GM21723 (cell line): ENCODE results near the gene SEMA3A.

ENCODE experiments used
- ATAC-seq: cut with Tn5 transposase; IDR thresholded peaks from one replicate; pipeline ENCODE4 v1.9.1; 2021; ENCODE audit warnings: mild to moderate bottlenecking, moderate library complexity; ENCODE audit not compliant: unreplicated experiment

SEMA3A gene

DNA sequence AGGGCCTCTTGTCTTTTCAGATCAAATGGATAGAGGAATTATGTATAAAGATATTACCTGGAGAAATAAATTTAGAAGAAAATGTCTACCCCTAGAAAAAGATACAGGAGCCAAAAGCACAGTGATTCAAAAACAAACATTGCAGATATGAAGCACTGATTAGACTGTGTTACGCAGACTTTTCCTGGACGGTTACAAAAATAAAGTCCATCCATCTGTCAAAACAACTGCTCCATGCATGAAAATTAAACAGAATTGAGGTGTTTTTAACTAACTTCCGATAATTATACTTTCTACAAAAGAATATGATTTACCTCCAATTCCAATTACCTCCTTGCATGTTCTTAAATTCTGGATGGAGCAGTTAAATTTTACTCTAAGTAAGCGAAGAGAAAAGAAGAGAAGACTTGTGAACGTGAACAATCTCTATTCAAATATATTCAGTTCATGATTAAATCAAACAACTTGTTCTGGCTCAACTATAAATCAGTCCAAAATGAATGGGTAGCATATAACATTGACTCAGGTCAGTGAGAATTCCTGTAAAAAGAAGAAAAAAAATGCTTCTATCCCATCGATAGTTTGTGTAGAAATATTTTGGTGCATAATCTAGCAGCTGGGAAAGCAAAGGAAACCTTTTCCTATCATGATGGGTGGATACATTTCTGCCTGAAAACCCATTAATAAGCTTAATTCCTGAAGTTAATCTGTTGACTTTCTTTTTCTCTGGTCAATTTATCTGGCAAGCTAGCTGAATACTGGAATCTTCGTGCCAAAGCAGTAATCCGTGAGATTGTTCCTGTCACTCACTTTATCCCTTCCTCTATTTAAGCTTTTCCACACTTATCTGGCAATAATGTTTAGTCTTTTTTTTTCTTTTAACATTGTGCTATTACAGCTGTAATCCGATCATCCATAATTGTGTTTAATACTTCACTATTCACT, 80.4 kb downstream of the SEMA3A start:
- ATAC-seq = no peak

- no peak for ATAC-seq
These were observed 81.3 kb downstream of the SEMA3A start for GRCh38 chr7:84113286-84113685.

DNA sequence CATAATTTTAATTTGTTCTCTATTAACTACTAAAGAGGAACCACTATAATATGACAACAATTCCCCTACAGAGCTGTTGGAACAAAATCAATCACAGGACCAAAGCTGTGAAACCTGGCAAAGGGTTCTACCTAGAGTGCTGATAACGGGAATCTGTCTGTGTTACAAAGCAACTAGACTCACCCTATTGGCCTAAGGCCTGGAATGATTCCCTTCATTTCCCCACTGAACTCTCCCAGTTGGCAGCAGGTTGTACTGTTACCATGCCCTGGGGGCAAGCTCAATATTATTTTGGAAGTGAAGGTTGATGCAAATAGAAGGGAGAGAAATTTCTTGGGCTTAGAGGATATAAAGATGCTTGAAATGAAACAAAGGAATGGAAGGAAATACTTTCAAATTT, 81.8 kb downstream of the SEMA3A start:
- no peak for ATAC-seq

GRCh38 chr7:84111842-84112241, 82.7 kb downstream of the SEMA3A start:
- ATAC-seq = no peak

GRCh38 chr7:84110400-84110799, 84.2 kb downstream of the SEMA3A start:
- ATAC-seq = no peak

- ATAC-seq = no peak
These were observed 85.8 kb downstream of the SEMA3A start for GRCh38 chr7:84108787-84109186.

DNA sequence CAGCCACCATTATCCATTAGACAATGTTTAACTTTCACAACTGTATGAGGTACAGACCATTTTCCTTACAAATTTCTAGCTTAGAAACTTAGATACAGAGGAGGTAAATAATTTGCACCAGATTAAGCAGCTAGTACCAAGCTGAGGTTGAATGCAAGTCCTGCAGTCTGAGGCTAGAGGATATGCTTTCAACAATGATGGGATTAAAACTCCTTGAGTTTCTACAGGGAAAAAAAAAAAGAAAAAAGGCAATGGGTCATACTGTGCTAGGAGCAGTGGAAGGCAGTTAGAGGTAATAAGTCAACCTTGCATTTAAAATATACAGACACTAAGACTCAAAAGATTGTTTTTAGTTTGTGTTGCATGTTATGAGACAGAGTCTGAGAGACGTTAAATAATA, 86.5 kb downstream of the SEMA3A start:
- ATAC-seq = no peak

- no peak for ATAC-seq
These were observed 87.3 kb downstream of the SEMA3A start for GRCh38 chr7:84107259-84107658.

- no peak for ATAC-seq
These were observed 88.3 kb downstream of the SEMA3A start for GRCh38 chr7:84106291-84106690.

- no peak for ATAC-seq
These were observed 89.0 kb downstream of the SEMA3A start for GRCh38 chr7:84105586-84105985.

DNA sequence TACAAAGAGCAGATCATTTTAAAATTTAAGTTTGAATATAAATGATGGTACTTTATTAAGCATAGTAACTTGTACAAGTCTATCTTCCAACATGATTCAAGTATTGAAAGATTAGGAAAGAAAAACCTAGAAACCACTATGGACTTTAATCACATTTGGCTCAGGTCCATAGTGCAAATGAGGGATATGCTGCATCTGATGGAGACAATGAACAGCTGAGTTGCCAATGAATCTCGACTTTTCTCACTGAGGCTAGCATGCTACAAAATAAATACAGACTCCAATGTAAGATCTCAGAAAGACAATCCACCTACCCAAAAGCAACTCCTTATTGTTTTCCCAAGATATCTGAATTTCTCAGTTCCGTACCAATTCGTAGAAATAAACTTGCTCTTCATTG, 89.8 kb downstream of the SEMA3A start:
- ATAC-seq = no peak

- ATAC-seq = no peak
These were observed 92.4 kb downstream of the SEMA3A start for GRCh38 chr7:84102213-84102612.

GRCh38 chr7:84100866-84101265, 93.7 kb downstream of the SEMA3A start:
- no peak for ATAC-seq

- no peak for ATAC-seq
These were observed 98.6 kb downstream of the SEMA3A start for GRCh38 chr7:84095971-84096370.

- ATAC-seq = no peak
These were observed 102.4 kb downstream of the SEMA3A start for GRCh38 chr7:84092207-84092606.

DNA sequence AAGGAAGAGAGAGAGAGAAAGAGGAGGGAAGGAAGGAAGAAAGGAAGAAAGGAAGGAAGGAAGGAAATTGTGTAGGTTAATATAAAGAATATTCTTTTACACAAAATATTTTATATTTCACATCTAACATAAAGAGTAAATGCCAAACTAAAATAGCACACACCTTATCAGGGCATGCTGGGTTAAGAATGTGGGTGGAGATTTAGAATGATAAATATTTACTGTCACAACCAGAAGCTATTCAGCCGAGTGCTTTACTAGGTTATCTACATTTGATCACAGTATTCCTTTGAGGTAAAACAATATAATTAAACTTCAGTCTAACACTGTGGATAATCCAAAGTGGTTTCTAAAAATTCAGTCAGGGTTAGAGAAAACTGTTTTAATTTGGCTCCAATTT, 103.3 kb downstream of the SEMA3A start:
- ATAC-seq = no peak

GRCh38 chr7:84088802-84089201, 105.8 kb downstream of the SEMA3A start:
- ATAC-seq = no peak

DNA sequence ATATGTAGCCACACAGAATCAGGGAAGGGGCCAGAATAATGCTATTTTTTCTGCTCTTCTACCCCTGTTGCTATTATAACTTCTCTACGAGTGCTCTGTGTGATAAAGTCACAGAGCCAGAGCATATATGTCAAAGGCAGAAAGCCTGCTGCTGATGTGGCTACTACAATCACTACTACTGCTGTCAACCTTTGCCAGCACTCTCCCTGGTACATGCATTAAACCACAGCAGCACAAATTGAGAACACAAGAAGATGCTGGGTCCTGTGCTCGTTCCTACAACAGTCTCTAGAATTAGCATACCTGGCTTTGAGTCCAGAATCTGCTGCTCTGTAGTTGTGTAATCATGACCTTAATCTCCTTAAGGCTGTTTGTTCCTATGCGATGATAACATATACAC, 108.6 kb downstream of the SEMA3A start:
- no peak for ATAC-seq

DNA sequence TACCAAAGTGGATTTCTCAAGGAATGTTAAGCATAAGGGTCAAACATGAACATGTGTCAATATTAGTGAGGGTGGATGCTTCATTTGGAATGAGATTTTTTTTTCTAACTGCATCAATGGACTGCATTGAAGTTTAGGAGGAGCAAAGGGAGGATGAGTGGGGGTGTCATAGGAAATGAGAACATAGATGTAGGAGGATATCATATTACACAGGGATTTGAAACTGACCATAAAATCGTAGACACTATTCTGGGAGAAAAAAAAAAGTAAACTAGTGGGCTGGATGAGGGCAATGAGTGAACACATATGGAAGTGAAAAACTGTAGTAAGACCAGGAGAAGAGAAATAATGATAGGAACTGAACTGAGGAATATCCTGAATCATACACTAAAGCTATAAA, 109.4 kb downstream of the SEMA3A start:
- ATAC-seq = no peak

- ATAC-seq = no peak
These were observed 110.7 kb downstream of the SEMA3A start for GRCh38 chr7:84083846-84084245.

DNA sequence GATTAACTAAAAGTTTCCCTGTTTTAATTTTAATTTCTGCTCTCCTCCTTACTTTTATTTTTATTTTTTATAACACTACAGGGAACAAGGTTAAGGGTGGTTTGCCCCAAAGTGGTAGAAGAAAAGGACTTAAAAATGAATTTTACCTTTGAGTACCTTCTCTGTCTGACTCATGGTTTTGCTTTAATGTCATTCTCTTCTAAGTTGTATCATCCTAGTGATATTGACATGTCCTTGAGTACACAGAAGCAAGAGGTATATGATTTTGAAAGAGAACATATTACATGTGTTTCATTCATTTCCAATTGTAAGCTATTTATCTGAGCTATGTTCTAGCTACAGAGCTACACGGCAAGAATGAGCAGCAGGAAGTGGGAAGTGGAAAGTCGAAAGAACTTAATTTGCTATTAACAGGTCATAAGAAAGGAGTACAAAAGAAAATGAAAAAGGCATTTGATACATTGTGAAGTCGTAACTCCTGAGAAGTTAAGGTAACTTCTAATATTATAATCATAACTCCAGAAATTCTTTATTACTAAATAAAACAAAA, 112.5 kb downstream of the SEMA3A start:
- no peak for ATAC-seq

DNA sequence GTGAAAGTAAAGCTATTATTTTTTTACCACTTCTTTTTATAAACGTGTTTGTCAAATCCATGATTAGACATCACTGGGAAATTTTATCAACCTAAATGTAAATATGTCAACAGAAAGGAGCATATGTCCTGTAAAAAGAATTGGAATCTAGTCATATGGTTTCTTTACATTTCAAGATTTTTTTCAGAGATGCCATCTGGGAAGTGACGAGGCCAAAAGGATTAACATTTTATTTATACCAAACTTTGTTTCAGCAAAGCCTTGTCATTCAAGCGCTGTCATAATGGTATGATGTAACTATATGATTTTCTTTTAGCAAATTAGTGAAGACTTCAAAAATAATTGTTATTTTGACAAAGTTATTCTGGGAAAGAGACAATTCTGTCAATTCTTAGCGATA, 117.3 kb downstream of the SEMA3A start:
- no peak for ATAC-seq

DNA sequence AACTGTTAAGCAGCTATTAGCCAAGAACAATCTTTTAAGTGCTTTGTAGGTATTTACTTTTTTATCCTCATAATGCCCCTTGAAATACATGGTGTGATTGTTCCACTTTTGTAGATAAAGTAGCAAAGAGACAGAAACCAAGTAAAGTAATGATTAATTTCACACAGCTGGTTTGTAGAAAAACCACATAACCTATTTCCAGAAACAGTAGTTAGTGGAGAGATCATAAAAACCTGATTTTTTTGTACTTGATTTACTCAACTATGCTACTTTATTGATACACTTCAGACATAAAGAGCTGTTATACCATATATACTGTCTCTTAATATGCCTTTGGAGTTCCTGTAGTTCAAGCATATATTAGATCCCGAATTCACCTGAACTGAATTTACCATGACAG, 118.4 kb downstream of the SEMA3A start:
- ATAC-seq = no peak
